ENCODE measurements around the gene C6. TPM values are rescaled to one million over a fixed set of nuclear protein-coding genes. Genes with fewer than 3 reads are reported as not detected.
"Not testable (repeated sequence)": the region's sequence is repeated elsewhere in the genome, so short reads cannot be mapped to it uniquely, and the experiment has no call there.

The C6 gene
- not detected for total RNA-seq

GRCh38 chr5:41213340-41213739 is at the start of gene C6:
Gene C6 (minus strand): TSS chr5:41213532. CDS start chr5:41203230, 10,302 bp downstream.
- DNase-seq (no peak), ATAC-seq (ENCODE audit: low read depth) (no peak)
- no peaks in the 10 kb centered on the region for H3K27me3 Mint-ChIP-seq
- no peaks in the 10 kb centered on the region for H3K36me3 Mint-ChIP-seq
- POLR2A ChIA-PET, result no interaction called here
- no peak within 1 kb of the TSS for H3K4me3 Mint-ChIP-seq
- peaks cover 1% of the 10 kb centered on the region for H3K9me3 Mint-ChIP-seq
- H3K4me1 Mint-ChIP-seq, result no peaks in the 10 kb centered on the region
- no peak within 1 kb of the TSS for H3K27ac Mint-ChIP-seq

- H3K4me1 Mint-ChIP-seq, result no peaks in the 10 kb centered on the region
- H3K9me3 Mint-ChIP-seq, result peaks cover 4% of the 10 kb centered on the region
- no peaks in the 10 kb centered on the region for H3K27me3 Mint-ChIP-seq
- no peak for DNase-seq
- no peaks in the 10 kb centered on the region for H3K36me3 Mint-ChIP-seq
- H3K27ac Mint-ChIP-seq, result no peak overlapping the region
- POLR2A ChIA-PET, result no interaction called here
- no peak for ATAC-seq (ENCODE audit: low read depth)
- H3K4me3 Mint-ChIP-seq, result no peak overlapping the region
Observed at GRCh38 chr5:41256400-41256799, 43.1 kb upstream of the C6 start.

GRCh38 chr5:41253109-41253508 is 39.8 kb upstream of the C6 start:
- Mint-ChIP-seq H3K4me3 (no peak overlapping the region), H3K36me3 (no peaks in the 10 kb centered on the region), H3K9me3 (peaks cover 4% of the 10 kb centered on the region), H3K4me1 (no peaks in the 10 kb centered on the region), H3K27ac (no peak overlapping the region), H3K27me3 (no peaks in the 10 kb centered on the region)
- ATAC-seq (ENCODE audit: low read depth), result no peak
- POLR2A ChIA-PET, result no interaction called here
- DNase-seq, result no peak

GRCh38 chr5:41252036-41252435 is 38.7 kb upstream of the C6 start:
- POLR2A ChIA-PET, result no interaction called here
- ATAC-seq (ENCODE audit: low read depth) (no peak), DNase-seq (no peak)
- H3K36me3 Mint-ChIP-seq, result no peaks in the 10 kb centered on the region
- H3K27me3 Mint-ChIP-seq, result no peaks in the 10 kb centered on the region
- no peaks in the 10 kb centered on the region for H3K4me1 Mint-ChIP-seq
- no peak overlapping the region for H3K27ac Mint-ChIP-seq
- peaks cover 4% of the 10 kb centered on the region for H3K9me3 Mint-ChIP-seq
- H3K4me3 Mint-ChIP-seq, result no peak overlapping the region

GRCh38 chr5:41250351-41250987 is 37.1 kb upstream of the C6 start:
- no peaks in the 10 kb centered on the region for H3K4me1 Mint-ChIP-seq
- H3K27ac Mint-ChIP-seq, result no peak overlapping the region
- no peak overlapping the region for H3K4me3 Mint-ChIP-seq
- no peaks in the 10 kb centered on the region for H3K9me3 Mint-ChIP-seq
- no peaks in the 10 kb centered on the region for H3K36me3 Mint-ChIP-seq
- DNase-seq, result no peak
- ATAC-seq (ENCODE audit: low read depth), result no peak
- POLR2A ChIA-PET, result no interaction called here
- no peaks in the 10 kb centered on the region for H3K27me3 Mint-ChIP-seq

- Mint-ChIP-seq H3K4me1 (no peaks in the 10 kb centered on the region), H3K4me3 (no peak overlapping the region), H3K36me3 (no peaks in the 10 kb centered on the region), H3K27me3 (no peaks in the 10 kb centered on the region), H3K27ac (no peak overlapping the region), H3K9me3 (peaks cover 2% of the 10 kb centered on the region)
- POLR2A ChIA-PET, result no interaction called here
- DNase-seq (no peak), ATAC-seq (ENCODE audit: low read depth) (no peak)
Observed at GRCh38 chr5:41247135-41247534, 33.8 kb upstream of the C6 start.

- DNase-seq (no peak), ATAC-seq (ENCODE audit: low read depth) (no peak)
- no peaks in the 10 kb centered on the region for H3K4me1 Mint-ChIP-seq
- no peaks in the 10 kb centered on the region for H3K27me3 Mint-ChIP-seq
- H3K9me3 Mint-ChIP-seq, result peaks cover 2% of the 10 kb centered on the region
- no peak overlapping the region for H3K4me3 Mint-ChIP-seq
- POLR2A ChIA-PET, result no interaction called here
- H3K27ac Mint-ChIP-seq, result no peak overlapping the region
- no peaks in the 10 kb centered on the region for H3K36me3 Mint-ChIP-seq
Observed at GRCh38 chr5:41246376-41246775, 33.0 kb upstream of the C6 start.

- Mint-ChIP-seq H3K4me3 (no peak overlapping the region), H3K4me1 (no peaks in the 10 kb centered on the region), H3K36me3 (no peaks in the 10 kb centered on the region), H3K27me3 (no peaks in the 10 kb centered on the region), H3K27ac (no peak overlapping the region), H3K9me3 (peaks cover 2% of the 10 kb centered on the region)
- ATAC-seq (ENCODE audit: low read depth) (no peak), DNase-seq (no peak)
- POLR2A ChIA-PET, result no interaction called here
Observed at GRCh38 chr5:41243558-41243957, 30.2 kb upstream of the C6 start.

- ATAC-seq (ENCODE audit: low read depth) (no peak), DNase-seq (no peak)
- Mint-ChIP-seq H3K27me3 (no peaks in the 10 kb centered on the region), H3K4me1 (no peaks in the 10 kb centered on the region), H3K4me3 (no peak overlapping the region), H3K9me3 (peaks cover 2% of the 10 kb centered on the region), H3K36me3 (no peaks in the 10 kb centered on the region), H3K27ac (no peak overlapping the region)
- POLR2A ChIA-PET, result no interaction called here
Observed at GRCh38 chr5:41240985-41241384, 27.7 kb upstream of the C6 start.

- no peak overlapping the region for H3K4me3 Mint-ChIP-seq
- POLR2A ChIA-PET, result no interaction called here
- H3K4me1 Mint-ChIP-seq, result no peaks in the 10 kb centered on the region
- peaks cover 2% of the 10 kb centered on the region for H3K9me3 Mint-ChIP-seq
- no peaks in the 10 kb centered on the region for H3K36me3 Mint-ChIP-seq
- ATAC-seq (ENCODE audit: low read depth) (no peak), DNase-seq (no peak)
- H3K27ac Mint-ChIP-seq, result no peak overlapping the region
- H3K27me3 Mint-ChIP-seq, result no peaks in the 10 kb centered on the region
Observed at GRCh38 chr5:41240390-41240789, 27.1 kb upstream of the C6 start.

- peaks cover 1% of the 10 kb centered on the region for H3K9me3 Mint-ChIP-seq
- ATAC-seq (ENCODE audit: low read depth) (no peak), DNase-seq (no peak)
- no peaks in the 10 kb centered on the region for H3K27me3 Mint-ChIP-seq
- no peaks in the 10 kb centered on the region for H3K36me3 Mint-ChIP-seq
- H3K4me1 Mint-ChIP-seq, result no peaks in the 10 kb centered on the region
- H3K4me3 Mint-ChIP-seq, result no peak overlapping the region
- no peak overlapping the region for H3K27ac Mint-ChIP-seq
- POLR2A ChIA-PET, result no interaction called here
Observed at GRCh38 chr5:41234475-41234874, 21.1 kb upstream of the C6 start.

GRCh38 chr5:41232797-41233196 is 19.5 kb upstream of the C6 start:
- POLR2A ChIA-PET, result no interaction called here
- H3K4me3 Mint-ChIP-seq, result no peak overlapping the region
- ATAC-seq (ENCODE audit: low read depth), result no peak

GRCh38 chr5:41230276-41230675 is 16.9 kb upstream of the C6 start:
- H3K4me3 Mint-ChIP-seq; H3K9me3 Mint-ChIP-seq; H3K4me1 Mint-ChIP-seq; H3K27ac Mint-ChIP-seq; H3K27me3 Mint-ChIP-seq; H3K36me3 Mint-ChIP-seq; DNase-seq; ATAC-seq (ENCODE audit: low read depth); POLR2A ChIA-PET: not testable (repeated sequence)

More at GRCh38 chr5:41232797-41233196, 19.5 kb upstream of the C6 start:
- Mint-ChIP-seq H3K4me1 (no peaks in the 10 kb centered on the region), H3K27ac (no peak overlapping the region), H3K27me3 (no peaks in the 10 kb centered on the region), H3K9me3 (peaks cover 1% of the 10 kb centered on the region), H3K36me3 (no peaks in the 10 kb centered on the region)
- DNase-seq, result no peak

GRCh38 chr5:41223962-41224361 is 10.6 kb upstream of the C6 start:
- Mint-ChIP-seq H3K9me3 (no peaks in the 10 kb centered on the region), H3K36me3 (no peaks in the 10 kb centered on the region), H3K4me1 (no peaks in the 10 kb centered on the region), H3K27ac (no peak overlapping the region), H3K27me3 (no peaks in the 10 kb centered on the region), H3K4me3 (no peak overlapping the region)
- ATAC-seq (ENCODE audit: low read depth) (no peak), DNase-seq (no peak)
- POLR2A ChIA-PET, result no interaction called here
